ENCODE data around the gene ABTB1.

ABTB1 gene

GRCh38 chr3:127677541-127678314, 5.0 kb downstream of the ABTB1 start:
- H2AK5ac ChIP-seq (ENCODE audit: low read depth, low read length): no peak overlapping the region
- DNase-seq (ENCODE audit: low spot score): no peak
- H3K4ac ChIP-seq (ENCODE audit: low read length): no peak overlapping the region
- no peak overlapping the region for H3K9ac ChIP-seq (ENCODE audit: low read depth, low read length, poor library complexity)
- H3K27ac ChIP-seq (replicated peaks; ENCODE audit: low read length): no peak overlapping the region
- no peaks in the 10 kb centered on the region for H3K79me1 ChIP-seq (ENCODE audit: low read depth, low read length)
- no peak overlapping the region for H2BK120ac ChIP-seq (ENCODE audit: low read depth, low read length)
- no peak overlapping the region for H2AFZ ChIP-seq (ENCODE audit: low read length)
- no peak overlapping the region for H2BK5ac ChIP-seq (ENCODE audit: low read length)
- H3K27me3 ChIP-seq (ENCODE audit: control insufficient read depth in 3 of 3, insufficient read depth in 3 of 3, low read depth in 1 of 3, low read length in 3 of 3): peaks cover 0 to 6% (median 5%) of the 10 kb centered on the region in 3 experiments
- no peak overlapping the region for H3K23ac ChIP-seq (ENCODE audit: low read depth, low read length, poor library complexity)
- no CpG with 5 or more reads among the region's 17 CpGs for WGBS, 2 donors (ENCODE audit: extremely low coverage in 2 of 2, insufficient read length in 2 of 2, insufficient replicate concordance in 1 of 2)
- H2BK12ac ChIP-seq (ENCODE audit: low read length): peak overlapping the region; percentile 9
- no peak overlapping the region for H3K14ac ChIP-seq (ENCODE audit: low read length)
- H3K4me1 ChIP-seq (ENCODE audit: control insufficient read depth in 2 of 2, insufficient read depth in 1 of 2, low read depth in 1 of 2, low read length in 2 of 2): peaks cover 4 to 5% of the 10 kb centered on the region in 2 donors
- H3K18ac ChIP-seq (ENCODE audit: low read length): peak overlapping the region; percentile 37
- no peaks in the 10 kb centered on the region for H3K36me3 ChIP-seq (replicated peaks in 1 of 2; ENCODE audit: control insufficient read depth in 2 of 2, insufficient read depth in 2 of 2, low read length in 2 of 2)
- no peak overlapping the region for H4K8ac ChIP-seq (ENCODE audit: low read depth, low read length)
- no peak overlapping the region for H3K4me2 ChIP-seq (ENCODE audit: insufficient read depth, low read length, poor library complexity, severe bottlenecking)
- H3K9me3 ChIP-seq (replicated peaks in 1 of 2; ENCODE audit: control insufficient read depth in 2 of 2, insufficient read depth in 1 of 2, low read depth in 1 of 2, low read length in 2 of 2): no peaks in the 10 kb centered on the region
- peak overlapping the region; percentile 70 for H4K91ac ChIP-seq (ENCODE audit: low read depth, low read length, poor library complexity)
- no peak overlapping the region for H2BK15ac ChIP-seq (ENCODE audit: low read length)
- no peak overlapping the region for H3K4me3 ChIP-seq (ENCODE audit: low read length in 2 of 2)

- H3K4ac ChIP-seq (ENCODE audit: low read length): no peak overlapping the region
- H3K9ac ChIP-seq (ENCODE audit: low read depth, low read length, poor library complexity): no peak overlapping the region
- no peak overlapping the region for H3K27ac ChIP-seq (replicated peaks; ENCODE audit: low read length)
- H3K27me3 ChIP-seq (ENCODE audit: control insufficient read depth in 3 of 3, insufficient read depth in 3 of 3, low read depth in 1 of 3, low read length in 3 of 3): peaks cover 0 to 6% (median 5%) of the 10 kb centered on the region in 3 experiments
- no peaks in the 10 kb centered on the region for H3K79me1 ChIP-seq (ENCODE audit: low read depth, low read length)
- no peak overlapping the region for H3K4me3 ChIP-seq (ENCODE audit: low read length in 2 of 2)
- no peak overlapping the region for H2BK120ac ChIP-seq (ENCODE audit: low read depth, low read length)
- no peak overlapping the region for H2BK12ac ChIP-seq (ENCODE audit: low read length)
- no peak for DNase-seq (ENCODE audit: low spot score)
- H2BK5ac ChIP-seq (ENCODE audit: low read length): no peak overlapping the region
- no peak overlapping the region for H3K23ac ChIP-seq (ENCODE audit: low read depth, low read length, poor library complexity)
- H3K14ac ChIP-seq (ENCODE audit: low read length): no peak overlapping the region
- H3K36me3 ChIP-seq (replicated peaks in 1 of 2; ENCODE audit: control insufficient read depth in 2 of 2, insufficient read depth in 2 of 2, low read length in 2 of 2): no peaks in the 10 kb centered on the region
- H2AFZ ChIP-seq (ENCODE audit: low read length): no peak overlapping the region
- no peak overlapping the region for H4K8ac ChIP-seq (ENCODE audit: low read depth, low read length)
- no peak overlapping the region for H2BK15ac ChIP-seq (ENCODE audit: low read length)
- H3K4me1 ChIP-seq (ENCODE audit: control insufficient read depth in 2 of 2, insufficient read depth in 1 of 2, low read depth in 1 of 2, low read length in 2 of 2): peaks cover 4 to 6% of the 10 kb centered on the region in 2 donors
- H3K4me2 ChIP-seq (ENCODE audit: insufficient read depth, low read length, poor library complexity, severe bottlenecking): no peak overlapping the region
- H2AK5ac ChIP-seq (ENCODE audit: low read depth, low read length): no peak overlapping the region
- no CpG with 5 or more reads among the region's 8 CpGs for WGBS, 2 donors (ENCODE audit: extremely low coverage in 2 of 2, insufficient read length in 2 of 2, insufficient replicate concordance in 1 of 2)
- no peak overlapping the region for H3K18ac ChIP-seq (ENCODE audit: low read length)
- no peak overlapping the region for H4K91ac ChIP-seq (ENCODE audit: low read depth, low read length, poor library complexity)
- no peaks in the 10 kb centered on the region for H3K9me3 ChIP-seq (replicated peaks in 1 of 2; ENCODE audit: control insufficient read depth in 2 of 2, insufficient read depth in 1 of 2, low read depth in 1 of 2, low read length in 2 of 2)
Observed at GRCh38 chr3:127678315-127678599, 5.5 kb downstream of the ABTB1 start.

- Histone ChIP-seq H3K14ac (ENCODE audit: low read length) (no peak overlapping the region), H3K79me1 (ENCODE audit: low read depth, low read length) (no peaks in the 10 kb centered on the region), H3K36me3 (replicated peaks in 1 of 2; ENCODE audit: control insufficient read depth in 2 of 2, insufficient read depth in 2 of 2, low read length in 2 of 2) (no peaks in the 10 kb centered on the region), H4K91ac (ENCODE audit: low read depth, low read length, poor library complexity) (no peak overlapping the region), H3K18ac (ENCODE audit: low read length) (no peak overlapping the region), H2BK120ac (ENCODE audit: low read depth, low read length) (no peak overlapping the region), H3K4me3 (ENCODE audit: low read length in 2 of 2) (no peak overlapping the region), H2BK15ac (ENCODE audit: low read length) (no peak overlapping the region), H3K9me3 (replicated peaks in 1 of 2; ENCODE audit: control insufficient read depth in 2 of 2, insufficient read depth in 1 of 2, low read depth in 1 of 2, low read length in 2 of 2) (no peaks in the 10 kb centered on the region), H2AFZ (ENCODE audit: low read length) (no peak overlapping the region), H3K4ac (ENCODE audit: low read length) (no peak overlapping the region), H3K4me1 (ENCODE audit: control insufficient read depth in 2 of 2, insufficient read depth in 1 of 2, low read depth in 1 of 2, low read length in 2 of 2) (peaks cover 0 to 4% of the 10 kb centered on the region in 2 donors), H2BK12ac (ENCODE audit: low read length) (no peak overlapping the region), H3K23ac (ENCODE audit: low read depth, low read length, poor library complexity) (peak overlapping the region; percentile 27), H2BK5ac (ENCODE audit: low read length) (no peak overlapping the region), H3K27ac (replicated peaks; ENCODE audit: low read length) (no peak overlapping the region), H2AK5ac (ENCODE audit: low read depth, low read length) (peak overlapping the region; percentile 22), H3K27me3 (ENCODE audit: control insufficient read depth in 3 of 3, insufficient read depth in 3 of 3, low read depth in 1 of 3, low read length in 3 of 3) (peaks cover 0 to 3% (median 3%) of the 10 kb centered on the region in 3 experiments), H3K4me2 (ENCODE audit: insufficient read depth, low read length, poor library complexity, severe bottlenecking) (no peak overlapping the region), H3K9ac (ENCODE audit: low read depth, low read length, poor library complexity) (no peak overlapping the region), H4K8ac (ENCODE audit: low read depth, low read length) (no peak overlapping the region)
- no peak for DNase-seq (ENCODE audit: low spot score)
- no CpG with 5 or more reads among the region's 12 CpGs for WGBS, 2 donors (ENCODE audit: extremely low coverage in 2 of 2, insufficient read length in 2 of 2, insufficient replicate concordance in 1 of 2)
Observed at GRCh38 chr3:127678611-127679533, 6.1 kb downstream of the ABTB1 start.

- peak overlapping the region; percentile 65 for H3K23ac ChIP-seq (ENCODE audit: low read depth, low read length, poor library complexity)
- no peaks in the 10 kb centered on the region for H3K79me1 ChIP-seq (ENCODE audit: low read depth, low read length)
- peaks cover 0 to 4% of the 10 kb centered on the region in 2 donors for H3K4me1 ChIP-seq (ENCODE audit: control insufficient read depth in 2 of 2, insufficient read depth in 1 of 2, low read depth in 1 of 2, low read length in 2 of 2)
- no peak overlapping the region for H3K4me2 ChIP-seq (ENCODE audit: insufficient read depth, low read length, poor library complexity, severe bottlenecking)
- H3K27me3 ChIP-seq (ENCODE audit: control insufficient read depth in 3 of 3, insufficient read depth in 3 of 3, low read depth in 1 of 3, low read length in 3 of 3): no peaks in the 10 kb centered on the region
- peak overlapping the region; percentile 82 for H3K18ac ChIP-seq (ENCODE audit: low read length)
- no peaks in the 10 kb centered on the region for H3K9me3 ChIP-seq (replicated peaks in 1 of 2; ENCODE audit: control insufficient read depth in 2 of 2, insufficient read depth in 1 of 2, low read depth in 1 of 2, low read length in 2 of 2)
- peak overlapping the region; percentile 25 for H3K14ac ChIP-seq (ENCODE audit: low read length)
- H2BK5ac ChIP-seq (ENCODE audit: low read length): no peak overlapping the region
- H3K4me3 ChIP-seq (ENCODE audit: low read length in 2 of 2): peak overlapping the region in 1 of 2 donors; percentile 20
- peak overlapping the region; percentile 72 for H2BK15ac ChIP-seq (ENCODE audit: low read length)
- no peak overlapping the region for H2AFZ ChIP-seq (ENCODE audit: low read length)
- H4K91ac ChIP-seq (ENCODE audit: low read depth, low read length, poor library complexity): no peak overlapping the region
- no peak overlapping the region for H4K8ac ChIP-seq (ENCODE audit: low read depth, low read length)
- peak overlapping the region; percentile 25 for H2BK12ac ChIP-seq (ENCODE audit: low read length)
- DNase-seq (ENCODE audit: low spot score): no peak
- H3K27ac ChIP-seq (replicated peaks; ENCODE audit: low read length): no peak overlapping the region
- no peak overlapping the region for H3K4ac ChIP-seq (ENCODE audit: low read length)
- H2BK120ac ChIP-seq (ENCODE audit: low read depth, low read length): no peak overlapping the region
- WGBS, 2 donors (ENCODE audit: extremely low coverage in 2 of 2, insufficient read length in 2 of 2, insufficient replicate concordance in 1 of 2): no CpG with 5 or more reads among the region's 21 CpGs
- H2AK5ac ChIP-seq (ENCODE audit: low read depth, low read length): no peak overlapping the region
- H3K36me3 ChIP-seq (replicated peaks in 1 of 2; ENCODE audit: control insufficient read depth in 2 of 2, insufficient read depth in 2 of 2, low read length in 2 of 2): no peaks in the 10 kb centered on the region
- peak overlapping the region; percentile 63 for H3K9ac ChIP-seq (ENCODE audit: low read depth, low read length, poor library complexity)
Observed at GRCh38 chr3:127679534-127680145, 6.9 kb downstream of the ABTB1 start.
